ENCODE measurements around the gene EPHB2. TPM values are rescaled to one million over a fixed set of nuclear protein-coding genes. Genes with fewer than 3 reads are reported as not detected.

The EPHB2 gene
- total and polyA plus RNA-seq, 2 of the 8 experiments (the other 6 are each of a cell fraction or from before 2014, with no cell fraction given) = 15.8 to 17.2 TPM

DNA sequence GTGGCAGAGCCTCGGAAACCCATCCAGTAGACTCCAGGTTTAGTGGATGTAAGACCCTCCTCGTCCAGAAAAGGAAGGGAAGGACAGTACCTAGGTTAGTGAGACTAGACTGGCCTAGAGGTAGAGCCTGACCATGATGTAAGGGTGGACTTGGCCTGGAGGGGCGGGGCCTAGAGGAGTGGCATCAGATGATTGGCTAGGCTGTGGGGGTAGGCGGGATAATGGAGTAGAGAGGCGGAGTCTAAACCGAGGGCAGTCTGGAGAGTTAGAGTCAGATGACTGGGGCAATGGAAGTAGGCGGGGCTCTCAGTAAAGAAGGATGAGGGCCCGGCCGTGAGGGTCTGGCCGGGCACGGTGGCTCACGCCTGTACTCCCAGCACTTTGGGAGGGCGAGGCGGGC lies 70.1 kb downstream of the EPHB2 start:
- Histone ChIP-seq H2BK12ac (ENCODE audit: low read depth, low read length) (0 out of 2 replicates have a peak overlapping the region, but pooled peaks have one; percentile 50), H2BK20ac (ENCODE audit: low read length) (no peak overlapping the region), H3K4me2 (ENCODE audit: insufficient read depth in 1 of 2, low read depth in 2 of 2, low read length in 2 of 2) (no peak overlapping the region), H3K4me3 (ENCODE audit: extremely low read depth in 1 of 4, insufficient read depth in 2 of 4, low read depth in 3 of 4, low read length in 4 of 4) (no peak overlapping the region), H3K9ac (replicated peaks in 1 of 4; ENCODE audit: extremely low read depth in 1 of 4, low read depth in 3 of 4, low read length in 3 of 4) (no peak overlapping the region), H2AK5ac (ENCODE audit: low read depth, low read length) (peak overlapping the region; percentile 90), H2BK5ac (ENCODE audit: low read depth, low read length) (no peak overlapping the region), H3K56ac (replicated peaks; ENCODE audit: insufficient read length, low read depth, low read length) (no peak overlapping the region), H3K18ac (ENCODE audit: extremely low read depth, low read length) (0 out of 2 replicates have a peak overlapping the region, but pooled peaks have one; percentile 43), H4K8ac (ENCODE audit: extremely low read depth, insufficient read depth, low read length) (no peak overlapping the region), H3K23me2 (ENCODE audit: low read depth, low read length) (no peaks in the 10 kb centered on the region), H3K4ac (replicated peaks; ENCODE audit: insufficient read length, low read depth, low read length) (no peak overlapping the region), H3K14ac (ENCODE audit: insufficient read length) (no peak overlapping the region), H2BK120ac (replicated peaks; ENCODE audit: low read depth, low read length) (no peak overlapping the region), H4K20me1 (replicated peaks in 1 of 2; ENCODE audit: control insufficient read depth in 1 of 2, insufficient read depth in 2 of 2, low read length in 2 of 2) (no peaks in the 10 kb centered on the region), H3K9me3 (ENCODE audit: insufficient read depth in 2 of 2, low read depth in 1 of 2, low read length in 1 of 2) (no peaks in the 10 kb centered on the region), H3K79me2 (ENCODE audit: control insufficient read depth in 1 of 2, insufficient read depth in 2 of 2, low read length in 2 of 2) (no peaks in the 10 kb centered on the region), H3K27me3 (replicated peaks in 1 of 4; ENCODE audit: control insufficient read depth in 3 of 4, extremely low read depth in 1 of 4, insufficient read depth in 3 of 4, low read length in 3 of 4) (no peaks in the 10 kb centered on the region), H2AFZ (ENCODE audit: low read length) (no peak overlapping the region), H3K23ac (ENCODE audit: insufficient read length) (no peak overlapping the region), H3K36me3 (ENCODE audit: control insufficient read depth in 2 of 4, insufficient read depth in 4 of 4, low read length in 3 of 4) (no peaks in the 10 kb centered on the region), H3K27ac (ENCODE audit: low read depth, low read length) (no peak overlapping the region), H4K5ac (ENCODE audit: insufficient read length, low read depth, low read length) (no peak overlapping the region), H3K79me1 (ENCODE audit: low read depth, low read length) (no peaks in the 10 kb centered on the region; the same call in 1 of the 2 replicates), H4K91ac (replicated peaks; ENCODE audit: insufficient read length, low read length) (no peak overlapping the region), H2BK15ac (ENCODE audit: low read length) (0 out of 2 replicates have a peak overlapping the region, but pooled peaks have one; percentile 53), H3K4me1 (replicated peaks in 1 of 4; ENCODE audit: control insufficient read depth in 3 of 4, insufficient read depth in 4 of 4, low read length in 3 of 4) (peaks cover 0 to 10% (median 4%) of the 10 kb centered on the region in 4 experiments; a peak in 3 of 7 replicates)
- TF ChIP-seq SP2 (IDR thresholded peaks at IDR 0.05; ENCODE audit: low read length) (no peak), TAF1 (IDR thresholded peaks at IDR 0.05; ENCODE audit: low read depth, low read length) (no peak), RFX5 (IDR thresholded peaks at IDR 0.05; ENCODE audit: borderline replicate concordance, low read depth, low read length) (no peak), SP1 (IDR thresholded peaks at IDR 0.05; ENCODE audit: low read depth, low read length) (0 out of 2 replicates have a peak, but pooled peaks have one; percentile 50), BACH1 (IDR thresholded peaks at IDR 0.05; ENCODE audit: low read length) (no peak)
- WGBS, 2 experiments (ENCODE audit: extremely low coverage in 1 of 2, insufficient coverage in 1 of 2, insufficient read length in 1 of 2, insufficient replicate concordance in 2 of 2, low coverage in 1 of 2, low lambda C conversion rate in 2 of 2, missing lambda C conversion rate in 1 of 2) = 84% methylated on average over 14 of the region's 14 CpGs; no CpG with 5 or more reads in 1 of the 2 experiments
- DNase-seq (ENCODE audit: low read depth in 1 of 2, low spot score in 2 of 2) (peak in 1 of 2 experiments; percentile 91), FAIRE-seq (peak; percentile 72)
- ChIA-PET CTCF (ENCODE audit: partially characterized antibody) (no interaction called here), POLR2A (ENCODE audit: partially characterized antibody) (interaction anchor here (0.7 to 2.0 kb wide), 2 partner anchors 12 to 34 kb away, joined by 3 to 4 read pairs; no protein-coding TSS in a partner anchor)
